Effector memory CD8-positive, alpha-beta T cell (primary cell): Measurements from ENCODE around the gene KCNJ18.
"Not testable (repeated sequence)": the region's sequence is repeated elsewhere in the genome, so short reads cannot be mapped to it uniquely, and the experiment has no call there.

ENCODE experiments used
- ATAC-seq: fragments of 150-1000 bp; cut with Tn5 transposase; replicated peaks from 2 replicates; pipeline ENCODE4 v1.10.0; 2021; ENCODE audit warnings: mild to moderate bottlenecking, moderate library complexity
- DNase-seq, 3 experiments: peaks; one replicate each; pipeline ENCODE4 v3.0.0; 2021
- H3K27ac Mint-ChIP-seq, 2 donors: one replicate each; pipeline ENCODE4 v1.8.0; 2022; ENCODE audit warnings: mild to moderate bottlenecking in 2 of 2, mixed read lengths in 2 of 2, moderate library complexity in 2 of 2
- H3K27me3 Mint-ChIP-seq, 2 donors: one replicate each; pipeline ENCODE4 v1.8.0; 2022; ENCODE audit warnings: mixed read lengths in 2 of 2
- H3K36me3 Mint-ChIP-seq: one replicate; pipeline ENCODE4 v1.8.0; 2022; ENCODE audit warnings: mild to moderate bottlenecking, moderate library complexity, mixed read lengths; ENCODE audit not compliant: insufficient read depth
- H3K4me1 Mint-ChIP-seq, 2 donors: one replicate each; pipeline ENCODE4 v1.8.0; 2022; ENCODE audit warnings: low read depth in 2 of 2, mixed read lengths in 2 of 2
- H3K4me3 Mint-ChIP-seq, 2 donors: one replicate each; pipeline ENCODE4 v1.8.0; 2022; ENCODE audit warnings: mild to moderate bottlenecking in 2 of 2, mixed read lengths in 2 of 2, moderate library complexity in 2 of 2
- H3K9me3 Mint-ChIP-seq, 2 donors: one replicate each; pipeline ENCODE4 v1.8.0; 2022; ENCODE audit warnings: mixed read lengths in 2 of 2

KCNJ18 gene

DNA sequence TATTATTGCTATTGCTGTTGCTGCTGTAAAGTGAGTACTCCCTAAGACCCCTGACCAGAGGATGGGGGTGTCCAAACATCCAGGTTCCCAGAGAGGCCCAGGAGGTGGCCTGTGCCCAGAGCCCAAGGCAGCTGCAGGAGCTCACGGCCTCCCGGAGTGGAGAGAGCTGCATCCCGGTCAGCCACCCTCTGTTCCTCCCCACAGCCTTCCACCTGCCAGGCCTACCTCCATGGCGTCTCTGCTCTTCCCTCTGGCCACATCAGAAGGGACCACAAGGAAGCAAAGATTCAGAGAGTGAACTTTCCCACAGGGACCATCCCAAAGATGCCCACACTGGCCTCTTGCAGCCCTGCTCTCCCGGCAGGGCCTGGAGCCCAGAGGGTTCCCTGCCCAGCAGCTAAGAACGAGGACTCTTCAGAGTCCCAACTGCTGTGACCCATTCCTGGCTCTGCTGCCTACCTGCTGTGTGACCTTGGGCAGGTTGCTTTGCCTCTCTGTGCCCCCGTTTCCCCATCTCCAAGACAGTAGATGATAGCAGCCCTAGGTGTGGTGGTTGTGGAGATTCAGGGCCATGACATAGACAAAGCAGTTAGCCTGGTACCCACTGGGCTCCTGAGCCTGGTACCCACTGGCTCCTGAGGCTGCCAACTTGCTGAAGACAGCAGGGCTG, 53.2 kb downstream of the KCNJ18 start:
- not testable (repeated sequence) for H3K4me1 Mint-ChIP-seq, H3K27ac Mint-ChIP-seq, H3K36me3 Mint-ChIP-seq, H3K27me3 Mint-ChIP-seq, H3K9me3 Mint-ChIP-seq, H3K4me3 Mint-ChIP-seq, DNase-seq, ATAC-seq

DNA sequence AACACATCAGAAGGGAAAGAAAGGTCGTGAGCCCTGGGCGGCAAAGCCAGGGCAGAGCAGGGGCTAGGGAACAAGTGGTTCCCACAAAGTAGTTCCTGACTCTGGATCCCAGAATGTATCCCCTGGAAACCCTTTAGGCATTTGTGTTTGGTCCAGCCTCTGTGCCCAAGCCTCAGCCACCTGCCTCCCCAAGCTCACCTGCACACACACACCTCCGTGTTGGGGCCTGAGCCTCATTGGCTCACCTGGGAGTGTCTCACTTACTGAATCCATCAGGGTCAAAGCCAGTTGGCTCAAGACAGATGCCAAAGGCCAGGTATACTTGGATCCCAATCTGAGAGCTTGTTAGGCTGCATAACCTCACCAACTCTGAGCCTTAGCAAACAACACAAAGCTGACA, 54.1 kb downstream of the KCNJ18 start:
- H3K27ac Mint-ChIP-seq, ATAC-seq, DNase-seq, H3K36me3 Mint-ChIP-seq, H3K4me3 Mint-ChIP-seq, H3K9me3 Mint-ChIP-seq, H3K27me3 Mint-ChIP-seq, H3K4me1 Mint-ChIP-seq: not testable (repeated sequence)

DNA sequence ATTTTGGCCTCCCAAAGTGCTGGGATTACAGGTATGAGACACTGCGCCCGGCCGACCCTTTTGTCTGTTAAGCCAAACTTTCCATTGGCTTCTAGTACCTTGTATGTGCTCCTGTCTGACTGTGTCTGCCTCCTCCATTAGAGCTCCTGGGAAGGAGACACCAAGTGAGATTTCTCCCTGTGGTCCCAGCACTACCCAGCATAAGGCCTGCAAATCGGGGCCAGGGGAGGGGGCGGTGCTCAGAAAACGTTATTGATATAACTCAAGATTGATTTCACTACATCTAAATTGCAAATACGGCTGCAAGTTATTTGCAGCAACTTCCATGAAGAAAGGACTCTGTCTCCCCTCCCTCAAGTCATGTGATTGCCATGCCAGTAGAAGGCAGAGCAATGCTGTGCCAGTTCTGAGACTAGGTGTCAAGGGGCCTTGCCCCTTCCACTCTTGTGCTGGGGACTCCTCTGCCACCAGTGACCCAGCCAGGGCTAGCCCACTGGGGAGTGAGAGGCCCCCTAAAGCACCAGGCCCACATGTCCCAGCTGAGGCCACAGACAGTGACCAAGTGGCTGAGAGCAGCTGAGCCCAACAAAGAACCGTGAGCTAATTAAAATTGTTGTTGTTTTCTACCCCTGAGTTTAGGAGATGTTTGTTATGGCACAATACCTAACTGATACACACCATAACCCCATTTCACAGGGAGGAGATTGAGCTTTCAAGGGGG, 55.0 kb downstream of the KCNJ18 start:
- H3K36me3 Mint-ChIP-seq, H3K27me3 Mint-ChIP-seq, DNase-seq, H3K4me1 Mint-ChIP-seq, H3K4me3 Mint-ChIP-seq, H3K27ac Mint-ChIP-seq, ATAC-seq, H3K9me3 Mint-ChIP-seq: not testable (repeated sequence)

DNA sequence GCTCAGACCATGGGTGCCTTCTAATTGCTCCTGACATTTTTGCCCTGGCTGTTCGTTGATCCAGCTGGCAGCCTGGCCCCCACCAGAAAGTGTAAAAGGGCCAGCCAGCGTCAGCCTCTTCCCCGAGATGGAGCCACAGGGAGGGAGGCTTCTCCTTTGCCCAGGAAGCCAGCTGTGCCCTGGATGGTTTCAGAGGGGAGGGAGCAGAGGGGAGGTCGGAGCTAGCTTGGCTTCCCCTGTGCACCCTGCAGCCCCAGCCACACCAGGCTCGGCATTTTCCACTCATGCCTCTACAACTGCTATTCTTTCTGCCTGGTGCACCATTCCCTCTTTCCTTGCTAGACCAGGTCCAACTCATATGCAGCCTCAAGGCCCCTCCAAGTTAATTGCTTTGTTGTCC, 56.4 kb downstream of the KCNJ18 start:
- not testable (repeated sequence) for H3K9me3 Mint-ChIP-seq

DNA sequence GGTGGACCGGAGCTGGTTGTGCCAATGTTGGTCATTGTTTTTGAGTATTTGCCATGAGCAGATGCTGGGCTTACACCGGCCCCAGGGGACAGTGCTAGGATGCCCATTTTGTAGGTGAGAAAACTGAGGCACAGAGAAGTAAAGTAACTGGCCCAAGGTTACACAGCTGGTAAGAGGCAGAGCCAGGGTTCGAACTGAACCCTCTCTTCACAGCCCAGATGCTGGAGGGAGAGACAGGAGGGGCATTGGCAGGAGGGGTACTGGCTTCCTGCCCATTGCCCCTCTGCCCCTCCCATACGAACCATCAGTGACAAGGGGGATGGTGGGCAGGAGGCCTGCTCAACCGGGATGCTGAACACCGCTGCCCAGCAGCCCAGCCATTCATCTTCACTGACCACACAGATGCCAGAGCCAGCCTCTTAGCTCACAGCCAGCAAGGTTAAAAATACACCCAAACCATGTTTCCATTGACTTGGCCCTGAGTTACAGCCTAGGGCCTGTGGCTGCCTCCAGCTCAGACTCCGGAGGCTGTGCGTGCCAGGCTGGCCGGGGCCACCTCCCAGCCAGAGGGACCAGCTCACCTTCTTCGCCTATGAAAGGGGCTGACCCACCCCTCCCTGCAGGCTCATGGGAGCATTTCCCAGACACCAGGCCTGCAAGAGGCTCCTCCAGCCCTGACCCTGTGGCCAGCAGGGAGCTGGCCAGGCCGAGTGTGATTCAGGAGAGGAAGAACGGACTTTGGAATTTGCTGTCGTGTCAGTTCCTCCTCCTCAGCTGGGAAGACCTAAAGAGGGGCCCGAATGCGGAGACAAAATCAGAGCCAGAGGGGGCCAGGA, 57.6 kb downstream of the KCNJ18 start:
- H3K27ac Mint-ChIP-seq: peak overlapping the region in 1 of 2 donors; percentile 17
- not testable (repeated sequence) for H3K4me3 Mint-ChIP-seq, H3K36me3 Mint-ChIP-seq, H3K9me3 Mint-ChIP-seq, DNase-seq, ATAC-seq, H3K27me3 Mint-ChIP-seq, H3K4me1 Mint-ChIP-seq

More for the DNA sequence above, 56.4 kb downstream of the KCNJ18 start:
- H3K4me3 Mint-ChIP-seq, H3K4me1 Mint-ChIP-seq, DNase-seq, H3K27me3 Mint-ChIP-seq, ATAC-seq, H3K36me3 Mint-ChIP-seq, H3K27ac Mint-ChIP-seq: not testable (repeated sequence)

DNA sequence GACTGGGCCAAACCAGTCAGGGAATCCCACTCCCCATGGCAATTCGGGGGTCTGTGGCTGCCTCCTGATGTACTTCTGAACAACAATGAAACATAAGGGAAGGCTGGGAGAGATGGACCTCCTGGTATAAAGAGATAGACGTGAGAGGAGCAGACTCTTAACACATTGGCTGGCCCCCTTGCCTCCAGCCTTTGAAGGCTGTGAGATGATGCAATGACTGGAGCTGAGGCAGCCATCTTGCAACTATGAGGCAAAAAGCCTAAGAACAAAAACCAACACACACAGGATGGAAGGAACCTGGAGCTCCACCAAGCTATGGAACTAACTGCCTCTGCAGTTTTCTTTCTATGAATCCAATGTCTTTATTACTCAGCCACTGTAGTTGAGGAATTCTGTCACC, 58.8 kb downstream of the KCNJ18 start:
- H3K27me3 Mint-ChIP-seq, H3K36me3 Mint-ChIP-seq, DNase-seq, H3K4me1 Mint-ChIP-seq, H3K27ac Mint-ChIP-seq, H3K9me3 Mint-ChIP-seq, ATAC-seq, H3K4me3 Mint-ChIP-seq: not testable (repeated sequence)
